K562 treated with DMSO at 1 percent for 4 hours (cell line): ENCODE data around the gene ATP5ME. TPM values are rescaled to one million over a fixed set of nuclear protein-coding genes. Genes with fewer than 3 reads are reported as not detected.

Source experiments
- total RNA-seq: library from RNA; unstranded; fragments of 300-600 nt; gene quantifications from 2 replicates; pipeline ENCODE4 v1.2.3, GENCODE V29; 2022; ENCODE audit not compliant: insufficient read depth

ATP5ME gene
- 226 and 274 TPM in 2 replicates for total RNA-seq

DNA sequence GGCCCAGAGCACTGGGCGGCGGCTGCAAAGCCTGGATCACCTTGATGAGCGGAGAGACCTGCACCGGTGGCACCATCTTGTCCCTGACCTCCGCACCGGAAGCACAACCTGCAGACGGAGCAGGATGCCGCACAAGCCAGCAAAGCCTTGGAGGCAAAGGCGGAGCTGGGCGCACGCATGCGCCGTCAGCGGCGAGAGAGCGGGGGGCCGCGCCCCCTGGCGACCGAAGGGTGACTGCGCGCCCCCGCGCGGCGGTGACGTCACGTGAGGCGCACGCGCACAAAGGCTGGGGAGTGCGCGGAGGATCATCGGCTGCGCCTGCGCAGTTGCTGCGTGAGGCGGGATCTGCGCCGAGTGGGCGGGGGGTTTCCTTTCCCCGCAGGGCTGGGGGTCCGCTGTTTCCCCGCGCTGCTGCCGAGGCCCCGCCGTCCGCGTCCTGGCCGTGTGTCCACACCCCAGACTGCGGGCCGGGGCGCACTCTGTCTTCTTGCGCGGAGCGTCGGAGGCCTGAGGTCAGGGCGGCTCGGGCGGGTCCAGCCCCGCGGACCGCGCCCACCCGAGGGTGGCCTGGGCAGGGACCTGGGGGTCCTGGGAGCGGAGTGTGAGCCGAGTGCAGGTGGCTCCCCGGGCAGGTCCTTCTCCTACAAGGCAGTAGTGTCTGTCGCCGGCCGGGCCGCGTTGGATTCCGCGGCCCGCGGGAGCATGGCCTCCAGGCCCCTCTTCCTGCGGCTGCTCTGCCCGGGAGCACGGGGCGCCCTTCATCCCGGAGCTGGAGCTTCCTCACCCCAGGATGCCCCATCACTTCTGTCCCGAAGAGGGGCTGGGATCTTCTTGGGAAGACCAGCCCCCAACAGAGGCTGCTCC lies at the start of gene ATP5ME, which contains the start of gene MYL5:
TSS of gene ATP5ME (minus strand) at position 105 of the 864 bp plus-strand sequence. CDS start at position 76, 29 bp downstream.
TSS of gene MYL5 (plus strand) at position 371 of the 864 bp plus-strand sequence. CDS start 3,485 bp downstream, outside the sequence.

DNA sequence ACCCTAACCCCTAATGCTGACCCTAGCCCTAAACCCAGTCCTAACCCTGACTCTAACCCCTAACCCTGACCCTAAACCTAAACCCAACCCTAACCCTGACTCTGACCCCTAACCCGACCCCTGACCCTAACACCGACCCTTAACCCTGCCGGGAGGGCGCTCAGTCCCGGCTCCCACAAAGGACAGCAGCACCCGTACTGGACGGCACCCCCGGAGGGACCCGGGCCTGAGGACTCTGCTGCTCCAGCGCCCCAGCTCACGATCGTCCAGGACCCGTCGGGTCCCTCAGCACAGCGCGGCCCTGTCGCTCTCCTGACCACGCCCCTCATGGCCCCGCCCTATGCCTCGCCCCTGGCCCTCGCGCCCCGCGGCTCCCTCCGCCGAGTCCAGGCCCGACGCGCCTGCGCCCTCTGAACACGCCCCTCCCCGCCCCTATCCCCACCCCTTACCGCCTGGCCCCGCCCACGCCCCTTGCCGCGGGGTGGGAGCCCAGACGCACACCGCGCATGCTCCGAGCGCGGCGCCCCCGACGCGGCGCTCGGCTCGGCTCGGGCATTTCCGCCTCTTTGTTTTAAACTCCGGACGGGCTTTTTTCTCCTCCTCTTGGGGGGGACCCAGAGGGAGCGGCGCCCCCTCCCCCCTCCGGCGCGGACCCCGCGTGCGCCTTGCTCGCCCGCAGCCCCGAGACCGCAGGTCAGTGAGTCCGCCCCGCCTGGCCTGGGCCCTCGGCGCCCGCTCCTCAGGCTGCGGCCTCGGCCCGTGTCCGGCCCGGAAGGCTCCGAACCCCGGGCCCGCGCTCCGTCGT lies 31.4 kb upstream of the ATP5ME start, which contains the start of gene PCGF3:
TSS of gene PCGF3 (plus strand) at position 555 of the 805 bp plus-strand sequence. CDS start 27,849 bp downstream, outside the sequence.

DNA sequence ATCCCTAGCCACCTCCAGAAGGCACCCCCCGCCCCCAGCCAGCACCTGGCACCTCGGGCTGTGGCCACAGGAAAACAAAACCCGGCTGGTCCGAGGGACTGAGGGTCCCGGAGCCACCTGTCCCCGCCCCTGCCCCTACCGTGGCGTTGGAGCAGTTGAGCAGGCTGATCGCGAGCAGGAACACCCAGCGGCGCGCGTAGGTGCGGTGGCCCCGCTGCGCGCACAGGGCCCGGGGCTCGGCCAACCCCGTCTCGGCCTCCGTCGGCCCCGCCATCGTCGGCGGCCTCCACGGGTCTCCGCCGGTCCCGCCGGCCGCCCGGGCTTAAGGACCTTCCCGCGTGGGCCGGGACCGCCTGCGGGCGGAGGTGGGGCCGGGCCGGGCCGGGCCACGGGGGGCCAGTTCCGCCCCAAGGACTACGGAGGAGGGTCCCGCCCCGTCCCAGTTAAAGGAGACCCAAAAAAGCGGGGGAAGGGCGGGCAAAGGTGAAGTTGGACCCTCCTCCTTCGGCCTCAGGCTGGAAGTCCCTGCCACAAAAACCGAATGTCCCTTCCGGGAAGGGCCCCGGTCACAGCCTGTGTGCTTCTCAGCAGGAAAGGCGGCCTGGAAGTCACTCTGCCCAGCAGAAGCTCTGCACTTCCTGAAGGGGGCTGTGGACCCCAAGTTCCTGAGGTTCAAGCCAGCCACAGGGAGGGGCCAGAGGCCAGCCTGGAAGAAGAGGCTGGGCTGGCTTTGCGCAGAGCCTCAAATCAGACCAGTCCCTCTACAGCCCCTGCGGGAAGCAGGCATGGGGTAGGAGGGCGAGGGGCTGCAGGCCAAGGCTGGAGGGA lies 15.0 kb upstream of the ATP5ME start, which contains the start of gene SLC49A3:
TSS of gene SLC49A3 (minus strand) at position 298 of the 828 bp plus-strand sequence. CDS start at position 274, 24 bp downstream.

GRCh38 chr4:624705-625590 lies 49.1 kb downstream of the ATP5ME start, which contains the start of gene PDE6B:
PDE6B (plus strand) TSS chr4:625573; CDS start chr4:625627, 54 bp downstream.

Other genes with a start within 250 kb of the ATP5ME start
- gene ZNF721, start 175.1 kb downstream of the ATP5ME start, total RNA-seq: 5.8 and 15.2 TPM in 2 replicates
- 23.1 and 26.9 TPM in 2 replicates for gene PIGG, start 175.1 kb downstream of the ATP5ME start, total RNA-seq
- not detected in 2 replicates for gene TMEM271, start 98.0 kb downstream of the ATP5ME start, total RNA-seq
- gene PDE6B, start 48.7 kb downstream of the ATP5ME start, total RNA-seq: not detected in 2 replicates
- gene MYL5, start 266 bp upstream of the ATP5ME start, total RNA-seq: 2.7 TPM in 1 of 2 replicates, not detected in the other
- gene SLC49A3, start 14.9 kb upstream of the ATP5ME start, total RNA-seq: not detected in 2 replicates
- 25.7 and 38.4 TPM in 2 replicates for gene PCGF3, start 31.6 kb upstream of the ATP5ME start, total RNA-seq
- gene CPLX1, start 151.9 kb upstream of the ATP5ME start, total RNA-seq: not detected in 2 replicates